ENCODE data around the gene RSPRY1.

The RSPRY1 gene

GRCh38 chr16:57244463-57244766 is 58.3 kb downstream of the RSPRY1 start:
- TF ChIP-seq CTCF (conservative IDR thresholded peaks at IDR 0.05; ENCODE audit: low read depth): no peak
- POLR2A ChIA-PET (ENCODE audit: low non-redundant PET): no interaction called here
- peak overlapping the region; percentile 90 for H3K27ac ChIP-seq
- DNase-seq (ENCODE audit: low spot score): no peak
- CTCF ChIA-PET: interaction anchor here (1.0 to 1.1 kb wide), 2 partner anchors 55 to 173 kb away, joined by 3 read pairs; no protein-coding TSS in a partner anchor

GRCh38 chr16:57244767-57245471 is 58.8 kb downstream of the RSPRY1 start, which contains the start of gene ARL2BP:
Gene ARL2BP (plus strand): TSS chr16:57245259. CDS start chr16:57245368, 109 bp downstream.
- TF ChIP-seq CTCF (conservative IDR thresholded peaks at IDR 0.05; ENCODE audit: low read depth): peak; percentile 38
- DNase-seq (ENCODE audit: low spot score): peak; percentile 100
- CTCF ChIA-PET: interaction anchor here (1.0 to 1.1 kb wide), 2 partner anchors 152 to 172 kb away, joined by 3 to 6 read pairs; no protein-coding TSS in a partner anchor
- H3K27ac ChIP-seq: peak within 1 kb of the TSS; percentile 90
- POLR2A ChIA-PET (ENCODE audit: low non-redundant PET): no interaction called here

GRCh38 chr16:57245472-57246113 is 59.5 kb downstream of the RSPRY1 start:
- peak overlapping the region; percentile 90 for H3K27ac ChIP-seq
- TF ChIP-seq CTCF (conservative IDR thresholded peaks at IDR 0.05; ENCODE audit: low read depth): no peak
- DNase-seq (ENCODE audit: low spot score): peak; percentile 42
- CTCF ChIA-PET: interaction anchor here (1.0 to 1.1 kb wide), 2 partner anchors 152 to 171 kb away, joined by 3 to 6 read pairs; no protein-coding TSS in a partner anchor
- POLR2A ChIA-PET (ENCODE audit: low non-redundant PET): no interaction called here

- ChIA-PET POLR2A (ENCODE audit: low non-redundant PET) (no interaction called here), CTCF (no interaction called here)
- no peak overlapping the region for H3K27ac ChIP-seq
- no peak for TF ChIP-seq CTCF (conservative IDR thresholded peaks at IDR 0.05; ENCODE audit: low read depth)
- no peak for DNase-seq (ENCODE audit: low spot score)
These were observed 65.2 kb downstream of the RSPRY1 start for GRCh38 chr16:57251352-57251751.

- H3K27ac ChIP-seq: no peak overlapping the region
- no peak for TF ChIP-seq CTCF (conservative IDR thresholded peaks at IDR 0.05; ENCODE audit: low read depth)
- no peak for DNase-seq (ENCODE audit: low spot score)
- ChIA-PET CTCF (no interaction called here), POLR2A (ENCODE audit: low non-redundant PET) (no interaction called here)
These were observed 66.1 kb downstream of the RSPRY1 start for GRCh38 chr16:57252148-57252721.

- ChIA-PET POLR2A (ENCODE audit: low non-redundant PET) (no interaction called here), CTCF (interaction anchor here (0.7 kb wide), 1 partner anchor 688 kb away, joined by 4 read pairs; no protein-coding TSS in a partner anchor)
- no peak for DNase-seq (ENCODE audit: low spot score)
- no peak for TF ChIP-seq CTCF (conservative IDR thresholded peaks at IDR 0.05; ENCODE audit: low read depth)
- no peak overlapping the region for H3K27ac ChIP-seq
These were observed 67.3 kb downstream of the RSPRY1 start for GRCh38 chr16:57253466-57253865.

Data from RWPE1 (cell line).